OCI-LY1 (cell line): ENCODE results near the gene REC8.

Source experiments
- CTCF ChIP-seq: fragments of 200-600 bp; sonication (generic), shearing (Covaris generic); IDR thresholded peaks from 2 replicates; pipeline ENCODE4 v1.5.1; 2017; ENCODE audit warnings: mild to moderate bottlenecking, antibody characterized with exemption, low read length, moderate library complexity, mixed read lengths
- EZH2 ChIP-seq: fragments of 200-600 bp; sonication (generic), shearing (Covaris generic); IDR thresholded peaks from 2 replicates; pipeline ENCODE4 v1.8.0; 2017; ENCODE audit warnings: borderline replicate concordance, mixed run types, mild to moderate bottlenecking, antibody characterized with exemption, low read length, moderate library complexity, mixed read lengths

GRCh38 chr14:24185026-24185425 is 13.1 kb downstream of the REC8 start:
- TF ChIP-seq CTCF (no peak), EZH2 (no peak)
